PC-9 (cell line): ENCODE results near the gene GPR35. TPM values are rescaled to one million over a fixed set of nuclear protein-coding genes. Genes with fewer than 3 reads are reported as not detected.

Experiments used
- BruUV-seq: library from RNA; stranded (reverse); fragments of 400-500 nt; replicated peaks from 2 replicates; lab custom pipeline; 2021; lab: Mats Ljungman, UMichigan
- CTCF ChIA-PET: fragments of 300-600 bp; sonication (Branson Sonifier 250); formaldehyde crosslinking; loops from one replicate; lab custom pipeline; 2022; ENCODE audit warnings: antibody characterized with exemption; lab: Charles Lee
- POLR2A ChIA-PET: fragments of 300-600 bp; sonication (Branson Sonifier 250); formaldehyde crosslinking; loops from one replicate; lab custom pipeline; 2022; ENCODE audit warnings: antibody characterized with exemption; ENCODE audit not compliant: unreplicated experiment; lab: Charles Lee
- DNase-seq, 2 experiments: peaks; one replicate each; pipeline versions ENCODE4 v3.0.0 to v3.0.0-alpha.2; 2015 to 2022; ENCODE audit warnings: mixed read lengths in 1 of 2
- H2AFZ ChIP-seq: fragments of 200-600 bp; sonication (generic); 2 replicates; pipeline ENCODE4 v1.8.1; 2017; ENCODE audit warnings: antibody characterized with exemption
- H3F3A ChIP-seq: fragments of 200-600 bp; sonication (generic); 2 replicates; pipeline ENCODE4 v1.8.1; 2017; ENCODE audit warnings: antibody characterized with exemption, mild to moderate bottlenecking, low read depth; ENCODE audit not compliant: insufficient read depth
- H3K27ac ChIP-seq: fragments of 200-600 bp; sonication (generic); 2 replicates; pipeline ENCODE4 v1.6.1; 2016; ENCODE audit warnings: mixed run types
- H3K27me3 ChIP-seq: fragments of 200-600 bp; sonication (generic); 2 replicates; pipeline ENCODE4 v1.6.1; 2016; ENCODE audit warnings: low read depth, mixed run types; ENCODE audit not compliant: insufficient read depth
- H3K36me3 ChIP-seq: fragments of 200-600 bp; sonication (generic); 2 replicates; pipeline ENCODE4 v1.6.1; 2016; ENCODE audit warnings: low read depth, mixed run types
- H3K4me1 ChIP-seq: fragments of 200-600 bp; sonication (generic); replicated peaks from 2 replicates; pipeline ENCODE4 v1.6.1; 2016; ENCODE audit warnings: mixed run types; ENCODE audit not compliant: insufficient read depth
- H3K4me2 ChIP-seq: fragments of 200-600 bp; sonication (generic); 2 replicates; pipeline ENCODE4 v1.6.1; 2017; ENCODE audit warnings: mixed run types
- H3K4me3 ChIP-seq: fragments of 200-600 bp; sonication (generic); 2 replicates; pipeline ENCODE4 v1.6.1; 2016; ENCODE audit warnings: mixed run types
- H3K79me2 ChIP-seq: fragments of 200-600 bp; sonication (generic); 2 replicates; pipeline ENCODE4 v1.6.1; 2017; ENCODE audit warnings: low read depth, mixed run types
- H3K9me2 ChIP-seq: fragments of 200-600 bp; sonication (generic); 2 replicates; pipeline ENCODE4 v1.8.1; 2017; ENCODE audit warnings: mild to moderate bottlenecking; ENCODE audit not compliant: insufficient read depth
- H3K9me3 ChIP-seq: fragments of 200-600 bp; sonication (generic); 2 replicates; pipeline ENCODE4 v1.8.1; 2016; ENCODE audit warnings: low read depth; ENCODE audit not compliant: insufficient read depth
- H4K20me1 ChIP-seq: fragments of 200-600 bp; sonication (generic); 2 replicates; pipeline ENCODE4 v1.8.1; 2017; ENCODE audit not compliant: insufficient read depth
- EZH2 ChIP-seq: fragments of 200-600 bp; sonication (generic); IDR thresholded peaks from 2 replicates; pipeline ENCODE4 v1.8.0; 2017; ENCODE audit warnings: antibody characterized with exemption, low read depth
- intact Hi-C: fragments of 100-400 bp; cut with micrococcal nuclease; formaldehyde crosslinking; loops from one replicate; pipeline ENCODE4 v1.10.0; 2022; ENCODE audit not compliant: unreplicated experiment
- total RNA-seq: library from RNA; stranded (reverse); gene quantifications from 2 replicates; pipeline ENCODE4 v1.2.3, GENCODE V29; 2021
- TF ChIP-seq, protein P1 (sequence below): fragments of 200-600 bp; sonication (generic); conservative IDR thresholded peaks from 2 replicates; pipeline ENCODE4 v1.6.1; 2017; ENCODE audit warnings: mixed run types, antibody characterized with exemption, mild to moderate bottlenecking, moderate library complexity

The GPR35 gene
- total RNA-seq, 1 experiment from 2014 or later, result 1.1 TPM

DNA sequence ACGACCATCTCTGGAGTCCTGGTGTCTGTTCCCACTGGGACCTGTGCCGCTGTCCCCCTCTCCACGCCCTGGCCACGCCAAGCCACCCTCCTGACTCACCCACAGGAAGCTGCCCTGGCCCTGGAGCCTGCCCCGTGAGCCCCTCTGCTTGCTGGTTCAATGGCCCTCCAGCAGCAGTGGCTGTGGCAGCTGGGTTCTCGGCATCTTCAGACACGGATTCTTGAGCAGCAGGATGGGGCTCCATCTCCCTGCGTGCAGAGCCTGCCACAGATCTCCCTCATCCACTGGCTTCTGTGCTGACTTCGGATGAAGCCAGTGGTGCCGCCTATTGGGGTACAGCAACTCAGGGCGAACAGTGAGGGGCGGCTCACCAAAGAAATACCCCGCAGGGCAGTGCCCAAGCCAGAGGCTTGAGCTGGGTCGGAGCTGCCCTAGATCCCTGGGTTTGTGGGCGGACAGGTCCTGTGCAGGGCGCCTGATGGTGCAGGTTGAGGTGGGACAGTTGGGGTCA lies 24.8 kb upstream of the GPR35 start:
- ChIA-PET POLR2A (no interaction called here), CTCF (no interaction called here)
- BruUV-seq, result no TSS peak
- peaks cover 8% of the 10 kb centered on the region for H4K20me1 ChIP-seq
- no peaks in the 10 kb centered on the region for H3K9me3 ChIP-seq
- intact Hi-C loops, result no loop called here
- H3K4me3 ChIP-seq, result no peak overlapping the region
- no peak overlapping the region for H3K4me2 ChIP-seq
- no peak for DNase-seq
- no peak overlapping the region for H3K27ac ChIP-seq
- TF ChIP-seq, protein P1, sequence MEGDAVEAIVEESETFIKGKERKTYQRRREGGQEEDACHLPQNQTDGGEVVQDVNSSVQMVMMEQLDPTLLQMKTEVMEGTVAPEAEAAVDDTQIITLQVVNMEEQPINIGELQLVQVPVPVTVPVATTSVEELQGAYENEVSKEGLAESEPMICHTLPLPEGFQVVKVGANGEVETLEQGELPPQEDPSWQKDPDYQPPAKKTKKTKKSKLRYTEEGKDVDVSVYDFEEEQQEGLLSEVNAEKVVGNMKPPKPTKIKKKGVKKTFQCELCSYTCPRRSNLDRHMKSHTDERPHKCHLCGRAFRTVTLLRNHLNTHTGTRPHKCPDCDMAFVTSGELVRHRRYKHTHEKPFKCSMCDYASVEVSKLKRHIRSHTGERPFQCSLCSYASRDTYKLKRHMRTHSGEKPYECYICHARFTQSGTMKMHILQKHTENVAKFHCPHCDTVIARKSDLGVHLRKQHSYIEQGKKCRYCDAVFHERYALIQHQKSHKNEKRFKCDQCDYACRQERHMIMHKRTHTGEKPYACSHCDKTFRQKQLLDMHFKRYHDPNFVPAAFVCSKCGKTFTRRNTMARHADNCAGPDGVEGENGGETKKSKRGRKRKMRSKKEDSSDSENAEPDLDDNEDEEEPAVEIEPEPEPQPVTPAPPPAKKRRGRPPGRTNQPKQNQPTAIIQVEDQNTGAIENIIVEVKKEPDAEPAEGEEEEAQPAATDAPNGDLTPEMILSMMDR, result no peak
- TF ChIP-seq EZH2, result no peak
- no peaks in the 10 kb centered on the region for H3K27me3 ChIP-seq
- H3K79me2 ChIP-seq, result no peaks in the 10 kb centered on the region
- no peaks in the 10 kb centered on the region for H3F3A ChIP-seq
- H3K36me3 ChIP-seq, result 0 out of 2 replicates have a peak, but pooled peaks cover 4% of the 10 kb centered on the region
- H3K9me2 ChIP-seq, result no peaks in the 10 kb centered on the region
- no peaks in the 10 kb centered on the region for H3K4me1 ChIP-seq
- H2AFZ ChIP-seq, result no peak overlapping the region

DNA sequence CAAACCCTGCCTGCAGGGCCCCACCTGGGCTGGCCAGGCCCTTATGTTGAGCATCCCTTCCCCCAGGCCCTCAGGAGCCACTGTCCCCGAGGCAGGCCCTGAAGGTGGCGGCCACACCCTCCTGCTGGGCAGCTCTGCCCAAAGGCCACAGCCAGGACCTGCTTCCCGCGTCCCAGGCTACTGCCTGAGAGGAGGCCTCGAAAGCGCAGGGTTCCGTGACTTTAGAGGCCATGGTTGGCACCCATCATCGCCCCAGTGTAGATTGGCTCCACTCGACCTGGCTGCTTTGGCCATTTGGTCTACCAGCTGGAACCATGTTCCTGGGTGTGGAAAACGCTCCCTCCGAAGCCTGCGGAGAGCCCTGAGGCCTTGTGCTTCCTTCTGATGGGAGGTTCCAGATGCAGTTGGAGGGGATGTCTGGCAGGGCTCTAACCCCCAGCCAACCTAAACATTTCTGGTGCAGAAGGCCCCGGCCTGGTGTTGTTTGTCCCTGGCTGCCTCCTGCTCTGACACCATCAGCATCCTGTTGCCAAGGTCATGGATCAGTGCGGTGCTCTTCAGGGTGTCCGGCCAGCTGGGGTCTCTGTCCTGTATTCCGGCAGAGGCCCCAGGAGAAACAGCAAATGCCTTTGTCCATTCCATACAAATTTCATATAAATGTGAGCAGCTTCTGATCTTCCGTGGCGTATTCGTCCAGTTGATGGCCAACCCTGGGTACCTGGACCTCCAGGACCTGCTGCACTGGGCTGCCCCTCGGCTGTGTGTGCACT lies 24.0 kb upstream of the GPR35 start:
- Histone ChIP-seq H2AFZ (no peak overlapping the region), H3F3A (no peaks in the 10 kb centered on the region), H3K79me2 (no peaks in the 10 kb centered on the region), H3K27ac (no peak overlapping the region), H3K9me3 (no peaks in the 10 kb centered on the region), H3K36me3 (0 out of 2 replicates have a peak, but pooled peaks cover 4% of the 10 kb centered on the region), H3K4me2 (no peak overlapping the region), H3K9me2 (no peaks in the 10 kb centered on the region), H3K4me1 (no peaks in the 10 kb centered on the region), H3K4me3 (no peak overlapping the region), H3K27me3 (no peaks in the 10 kb centered on the region), H4K20me1 (peaks cover 1% of the 10 kb centered on the region; the same call in 1 of the 2 replicates)
- no peak for DNase-seq
- ChIA-PET CTCF (no interaction called here), POLR2A (no interaction called here)
- intact Hi-C loops, result no loop called here
- no peak for TF ChIP-seq EZH2
- TF ChIP-seq, protein P1, result no peak
- BruUV-seq, result no TSS peak

DNA sequence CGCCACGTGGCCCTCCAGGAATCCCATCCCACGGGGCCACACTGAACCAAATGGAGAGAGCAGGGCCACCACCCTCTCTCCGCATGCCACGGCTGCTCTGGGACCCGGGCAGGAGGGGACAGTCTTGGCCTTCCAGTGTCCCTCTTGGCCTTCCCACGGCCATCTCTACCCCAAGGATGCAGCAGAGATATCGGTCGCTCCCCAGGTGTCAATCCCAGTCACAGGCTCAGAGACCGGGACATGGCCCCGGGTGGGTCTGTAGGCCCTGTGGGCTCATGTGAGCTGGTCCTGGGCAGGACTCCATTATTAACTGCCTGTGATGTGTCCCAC lies 23.5 kb upstream of the GPR35 start:
- Histone ChIP-seq H3K4me3 (no peak overlapping the region), H3F3A (no peaks in the 10 kb centered on the region), H3K36me3 (0 out of 2 replicates have a peak, but pooled peaks cover 4% of the 10 kb centered on the region), H3K4me2 (no peak overlapping the region), H4K20me1 (no peaks in the 10 kb centered on the region), H3K9me2 (no peaks in the 10 kb centered on the region), H2AFZ (no peak overlapping the region), H3K9me3 (no peaks in the 10 kb centered on the region), H3K79me2 (no peaks in the 10 kb centered on the region), H3K27ac (no peak overlapping the region), H3K27me3 (no peaks in the 10 kb centered on the region), H3K4me1 (no peaks in the 10 kb centered on the region)
- TF ChIP-seq, protein P1, result no peak
- no peak for TF ChIP-seq EZH2
- BruUV-seq, result no TSS peak
- POLR2A ChIA-PET, result no interaction called here
- no peak for DNase-seq
- CTCF ChIA-PET, result no interaction called here
- intact Hi-C loops, result no loop called here
